MM.1S (cell line): Measurements from ENCODE around the gene LRP5.

Source experiments
- DNase-seq: peaks from one replicate; pipeline ENCODE4 v3.0.0-alpha.2; 2015
- H2AFZ ChIP-seq: fragments of 300-600 bp; sonication (generic); 2 replicates; pipeline ENCODE4 v1.6.0; 2016; ENCODE audit warnings: antibody characterized with exemption, low read length
- H3F3A ChIP-seq: fragments of 300-600 bp; sonication (generic); 2 replicates; pipeline ENCODE4 v1.6.1; 2016; ENCODE audit warnings: mild to moderate bottlenecking, antibody characterized with exemption, low read length, moderate library complexity, mixed read lengths; ENCODE audit not compliant: insufficient read depth
- H3K27ac ChIP-seq: fragments of 300-600 bp; sonication (generic); 2 replicates; pipeline ENCODE4 v1.5.1; 2016; ENCODE audit warnings: mild to moderate bottlenecking, low read length
- H3K27me3 ChIP-seq: fragments of 300-600 bp; sonication (generic); replicated peaks from 2 replicates; pipeline ENCODE4 v1.6.0; 2016; ENCODE audit warnings: low read length; ENCODE audit not compliant: insufficient read depth
- H3K36me3 ChIP-seq: fragments of 300-600 bp; sonication (generic); replicated peaks from 2 replicates; pipeline ENCODE4 v1.6.1; 2016; ENCODE audit warnings: mild to moderate bottlenecking, low read length, mixed read lengths; ENCODE audit not compliant: insufficient read depth
- H3K4me1 ChIP-seq: fragments of 300-600 bp; sonication (generic); 2 replicates; pipeline ENCODE4 v1.6.1; 2016; ENCODE audit warnings: low read length, mixed read lengths
- H3K4me2 ChIP-seq: fragments of 300-600 bp; sonication (generic); 2 replicates; pipeline ENCODE4 v1.6.0; 2016; ENCODE audit warnings: low read depth, low read length
- H3K4me3 ChIP-seq: fragments of 300-600 bp; sonication (generic); 2 replicates; pipeline ENCODE4 v1.5.1; 2016; ENCODE audit warnings: low read length, mixed read lengths
- H3K79me2 ChIP-seq: fragments of 300-600 bp; sonication (generic); 2 replicates; pipeline ENCODE4 v1.6.1; 2016; ENCODE audit warnings: mixed run types, low read length, mixed read lengths
- H3K9ac ChIP-seq: fragments of 300-600 bp; sonication (generic); 2 replicates; pipeline ENCODE4 v1.6.1; 2016; ENCODE audit warnings: low read length, mixed read lengths
- H3K9me2 ChIP-seq: fragments of 300-600 bp; sonication (generic); replicated peaks from 2 replicates; pipeline ENCODE4 v1.6.1; 2016; ENCODE audit warnings: mild to moderate bottlenecking, low read length, mixed read lengths; ENCODE audit not compliant: insufficient read depth
- H3K9me3 ChIP-seq: fragments of 300-600 bp; sonication (generic); replicated peaks from 2 replicates; pipeline ENCODE4 v1.6.1; 2016; ENCODE audit warnings: mild to moderate bottlenecking, low read length, mixed read lengths; ENCODE audit not compliant: insufficient read depth
- H4K20me1 ChIP-seq: fragments of 300-600 bp; sonication (generic); 2 replicates; pipeline ENCODE4 v1.6.1; 2016; ENCODE audit warnings: mild to moderate bottlenecking, low read length, moderate library complexity, mixed read lengths; ENCODE audit not compliant: insufficient read depth
- EZH2 ChIP-seq: fragments of 300-600 bp; sonication (generic); optimal IDR thresholded peaks from 2 replicates; pipeline ENCODE3; 2017; ENCODE audit warnings: low read depth, mild to moderate bottlenecking, antibody characterized with exemption, low read length, mixed read lengths
- EZH2phosphoT487 ChIP-seq: fragments of 300-600 bp; sonication (generic); IDR thresholded peaks from 2 replicates; pipeline ENCODE4 v1.6.1; 2018; ENCODE audit warnings: antibody characterized with exemption, low read length
- TF ChIP-seq, protein P1 (sequence below): fragments of 300-600 bp; sonication (generic); IDR thresholded peaks from 2 replicates; pipeline ENCODE4 v1.5.1; 2016; ENCODE audit warnings: antibody characterized with exemption, low read length, mixed read lengths

LRP5 gene

GRCh38 chr11:68363776-68364175 lies 51.4 kb downstream of the LRP5 start:
- TF ChIP-seq EZH2 (no peak), EZH2phosphoT487 (no peak)
- TF ChIP-seq, protein P1, sequence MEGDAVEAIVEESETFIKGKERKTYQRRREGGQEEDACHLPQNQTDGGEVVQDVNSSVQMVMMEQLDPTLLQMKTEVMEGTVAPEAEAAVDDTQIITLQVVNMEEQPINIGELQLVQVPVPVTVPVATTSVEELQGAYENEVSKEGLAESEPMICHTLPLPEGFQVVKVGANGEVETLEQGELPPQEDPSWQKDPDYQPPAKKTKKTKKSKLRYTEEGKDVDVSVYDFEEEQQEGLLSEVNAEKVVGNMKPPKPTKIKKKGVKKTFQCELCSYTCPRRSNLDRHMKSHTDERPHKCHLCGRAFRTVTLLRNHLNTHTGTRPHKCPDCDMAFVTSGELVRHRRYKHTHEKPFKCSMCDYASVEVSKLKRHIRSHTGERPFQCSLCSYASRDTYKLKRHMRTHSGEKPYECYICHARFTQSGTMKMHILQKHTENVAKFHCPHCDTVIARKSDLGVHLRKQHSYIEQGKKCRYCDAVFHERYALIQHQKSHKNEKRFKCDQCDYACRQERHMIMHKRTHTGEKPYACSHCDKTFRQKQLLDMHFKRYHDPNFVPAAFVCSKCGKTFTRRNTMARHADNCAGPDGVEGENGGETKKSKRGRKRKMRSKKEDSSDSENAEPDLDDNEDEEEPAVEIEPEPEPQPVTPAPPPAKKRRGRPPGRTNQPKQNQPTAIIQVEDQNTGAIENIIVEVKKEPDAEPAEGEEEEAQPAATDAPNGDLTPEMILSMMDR, result no peak
- Histone ChIP-seq H3K9ac (no peak overlapping the region), H3K9me2 (no peaks in the 10 kb centered on the region), H3K4me3 (no peak overlapping the region), H3K27me3 (no peaks in the 10 kb centered on the region), H3K9me3 (no peaks in the 10 kb centered on the region), H3F3A (no peaks in the 10 kb centered on the region), H3K27ac (no peak overlapping the region), H2AFZ (no peak overlapping the region), H3K36me3 (no peaks in the 10 kb centered on the region), H3K79me2 (no peaks in the 10 kb centered on the region), H3K4me1 (no peaks in the 10 kb centered on the region), H3K4me2 (no peak overlapping the region), H4K20me1 (no peaks in the 10 kb centered on the region)
- no peak for DNase-seq

DNA sequence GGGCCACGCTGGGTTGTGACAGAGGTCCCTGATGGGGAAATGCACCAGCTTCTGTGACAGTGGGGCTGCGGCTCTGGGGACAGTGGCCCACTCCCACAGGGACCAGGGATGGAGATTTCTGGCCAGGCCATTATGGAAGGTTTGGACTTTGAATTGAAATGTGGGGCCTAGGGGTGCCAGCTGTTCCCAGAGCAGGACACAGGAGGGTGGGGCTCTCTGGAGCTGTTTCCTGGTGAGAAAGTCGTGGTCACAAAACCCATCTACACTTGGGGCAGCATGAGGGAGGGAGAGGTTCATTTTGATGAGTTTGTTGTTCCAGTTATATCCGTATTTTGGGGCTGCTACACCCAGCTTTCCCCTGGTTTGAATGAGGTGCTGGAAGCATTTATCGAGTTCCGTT lies 52.2 kb downstream of the LRP5 start:
- Histone ChIP-seq H3K27ac (no peak overlapping the region), H3K9me3 (no peaks in the 10 kb centered on the region), H3K79me2 (no peaks in the 10 kb centered on the region), H3K4me2 (no peak overlapping the region), H3K9me2 (no peaks in the 10 kb centered on the region), H3K4me1 (peaks cover 6% of the 10 kb centered on the region), H3K4me3 (no peak overlapping the region), H4K20me1 (no peaks in the 10 kb centered on the region), H2AFZ (no peak overlapping the region), H3K27me3 (no peaks in the 10 kb centered on the region), H3K9ac (no peak overlapping the region), H3K36me3 (no peaks in the 10 kb centered on the region), H3F3A (peaks cover 2% of the 10 kb centered on the region; the same call in 1 of the 2 replicates)
- DNase-seq, result no peak
- TF ChIP-seq EZH2, result no peak

GRCh38 chr11:68365943-68366435 lies 53.6 kb downstream of the LRP5 start:
- H3F3A ChIP-seq, result peaks cover 17% of the 10 kb centered on the region
- H3K27me3 ChIP-seq, result no peaks in the 10 kb centered on the region
- no peaks in the 10 kb centered on the region for H3K36me3 ChIP-seq
- H3K9ac ChIP-seq, result no peak overlapping the region
- no peaks in the 10 kb centered on the region for H3K79me2 ChIP-seq
- TF ChIP-seq, protein P1, result no peak
- TF ChIP-seq EZH2, result no peak
- no peak for TF ChIP-seq EZH2phosphoT487
- H3K9me3 ChIP-seq, result no peaks in the 10 kb centered on the region
- H3K4me3 ChIP-seq, result no peak overlapping the region
- no peaks in the 10 kb centered on the region for H3K9me2 ChIP-seq
- H2AFZ ChIP-seq, result no peak overlapping the region
- DNase-seq, result no peak
- no peak overlapping the region for H3K4me2 ChIP-seq
- peaks cover 20% of the 10 kb centered on the region for H3K4me1 ChIP-seq
- H3K27ac ChIP-seq, result no peak overlapping the region
- H4K20me1 ChIP-seq, result no peaks in the 10 kb centered on the region

- DNase-seq, result no peak
- no peak overlapping the region for H3K27ac ChIP-seq
These were observed 54.9 kb downstream of the LRP5 start for GRCh38 chr11:68367252-68367651.

More at GRCh38 chr11:68367252-68367651, 54.9 kb downstream of the LRP5 start:
- no peak overlapping the region for H3K4me3 ChIP-seq
- H3K9me3 ChIP-seq, result no peaks in the 10 kb centered on the region
- no peaks in the 10 kb centered on the region for H4K20me1 ChIP-seq
- H2AFZ ChIP-seq, result no peak overlapping the region
- no peak overlapping the region for H3K4me2 ChIP-seq
- no peaks in the 10 kb centered on the region for H3K36me3 ChIP-seq
- TF ChIP-seq EZH2 (no peak), EZH2phosphoT487 (no peak)
- TF ChIP-seq, protein P1, result no peak
- no peak overlapping the region for H3K9ac ChIP-seq
- no peaks in the 10 kb centered on the region for H3K27me3 ChIP-seq
- no peaks in the 10 kb centered on the region for H3K9me2 ChIP-seq
- peaks cover 26% of the 10 kb centered on the region for H3F3A ChIP-seq
- 0 out of 2 replicates have a peak, but pooled peaks cover 3% of the 10 kb centered on the region for H3K79me2 ChIP-seq
- H3K4me1 ChIP-seq, result peaks cover 31% of the 10 kb centered on the region
